HG03135 (cell line): ENCODE results near the gene COMT.
"Not testable (repeated sequence)": the region's sequence is repeated elsewhere in the genome, so short reads cannot be mapped to it uniquely, and the experiment has no call there.

ENCODE experiments used
- ATAC-seq: cut with Tn5 transposase; IDR thresholded peaks from one replicate; pipeline ENCODE4 v1.9.1; 2021; ENCODE audit warnings: mild to moderate bottlenecking, moderate library complexity; ENCODE audit not compliant: unreplicated experiment

COMT gene

GRCh38 chr22:19907902-19908301 lies 33.7 kb upstream of the COMT start:
- not testable (repeated sequence) for ATAC-seq

- no peak for ATAC-seq
Observed at GRCh38 chr22:19909350-19910179, 32.0 kb upstream of the COMT start.

- ATAC-seq: no peak
Observed at GRCh38 chr22:19910180-19910744, 31.3 kb upstream of the COMT start.

GRCh38 chr22:19911540-19912270 lies 29.9 kb upstream of the COMT start:
- ATAC-seq: no peak

- ATAC-seq: no peak
Observed at GRCh38 chr22:19912271-19912999, 29.1 kb upstream of the COMT start.

- ATAC-seq: no peak
Observed at GRCh38 chr22:19913337-19913936, 28.1 kb upstream of the COMT start.

- no peak for ATAC-seq
Observed at GRCh38 chr22:19914201-19914943, 27.2 kb upstream of the COMT start.

- ATAC-seq: no peak
Observed at GRCh38 chr22:19915287-19915954, 26.2 kb upstream of the COMT start.

- no peak for ATAC-seq
Observed at GRCh38 chr22:19916006-19916405, 25.6 kb upstream of the COMT start.

GRCh38 chr22:19916941-19917340 lies 24.6 kb upstream of the COMT start:
- no peak for ATAC-seq

GRCh38 chr22:19917389-19918138 lies 24.0 kb upstream of the COMT start:
- ATAC-seq: no peak

- no peak for ATAC-seq
Observed at GRCh38 chr22:19918332-19919106, 23.1 kb upstream of the COMT start.

- ATAC-seq: no peak
Observed at GRCh38 chr22:19919701-19920363, 21.7 kb upstream of the COMT start.

GRCh38 chr22:19921544-19922081 lies 20.0 kb upstream of the COMT start:
- no peak for ATAC-seq

GRCh38 chr22:19923914-19924513 lies 17.6 kb upstream of the COMT start:
- no peak for ATAC-seq

GRCh38 chr22:19926028-19926427 lies 15.5 kb upstream of the COMT start:
- ATAC-seq: not testable (repeated sequence)

GRCh38 chr22:19927696-19928095 lies 13.9 kb upstream of the COMT start:
- no peak for ATAC-seq
